HCT116 (cell line): ENCODE data around the gene BABAM2.

Experiments
- CEBPB ChIP-seq: IDR thresholded peaks from 2 replicates; pipeline ENCODE4 v1.6.1; 2012; ENCODE audit warnings: low read depth
- CTCF ChIP-seq, 3 experiments: fragments of 200-600 bp in 1 of 3; sonication (generic) in 1 of 3; IDR thresholded peaks in 2 of 3; conservative IDR thresholded peaks in 1 of 3; 2 replicates each; pipeline ENCODE4 v1.5.1; 2012 to 2017; ENCODE audit warnings: low read depth in 2 of 3, low read length in 2 of 3, antibody characterized with exemption in 1 of 3, borderline replicate concordance in 1 of 3, control low read depth in 1 of 3, mild to moderate bottlenecking in 1 of 3, mixed read lengths in 1 of 3, mixed run types in 1 of 3, moderate library complexity in 1 of 3; ENCODE audit not compliant: insufficient read depth in 1 of 3
- POLR2A ChIP-seq: IDR thresholded peaks from 2 replicates; pipeline ENCODE4 v1.7.0; 2011; ENCODE audit warnings: borderline replicate concordance; ENCODE audit not compliant: insufficient read depth, insufficient read length; ENCODE audit errors: extremely low read depth
- SIN3A ChIP-seq: IDR thresholded peaks from 2 replicates; pipeline ENCODE4 v1.6.1; 2012; ENCODE audit warnings: low read depth
- ZFX ChIP-seq: fragments of 450-650 bp; IDR thresholded peaks from 2 replicates; pipeline ENCODE4 v1.6.1; 2017

DNA sequence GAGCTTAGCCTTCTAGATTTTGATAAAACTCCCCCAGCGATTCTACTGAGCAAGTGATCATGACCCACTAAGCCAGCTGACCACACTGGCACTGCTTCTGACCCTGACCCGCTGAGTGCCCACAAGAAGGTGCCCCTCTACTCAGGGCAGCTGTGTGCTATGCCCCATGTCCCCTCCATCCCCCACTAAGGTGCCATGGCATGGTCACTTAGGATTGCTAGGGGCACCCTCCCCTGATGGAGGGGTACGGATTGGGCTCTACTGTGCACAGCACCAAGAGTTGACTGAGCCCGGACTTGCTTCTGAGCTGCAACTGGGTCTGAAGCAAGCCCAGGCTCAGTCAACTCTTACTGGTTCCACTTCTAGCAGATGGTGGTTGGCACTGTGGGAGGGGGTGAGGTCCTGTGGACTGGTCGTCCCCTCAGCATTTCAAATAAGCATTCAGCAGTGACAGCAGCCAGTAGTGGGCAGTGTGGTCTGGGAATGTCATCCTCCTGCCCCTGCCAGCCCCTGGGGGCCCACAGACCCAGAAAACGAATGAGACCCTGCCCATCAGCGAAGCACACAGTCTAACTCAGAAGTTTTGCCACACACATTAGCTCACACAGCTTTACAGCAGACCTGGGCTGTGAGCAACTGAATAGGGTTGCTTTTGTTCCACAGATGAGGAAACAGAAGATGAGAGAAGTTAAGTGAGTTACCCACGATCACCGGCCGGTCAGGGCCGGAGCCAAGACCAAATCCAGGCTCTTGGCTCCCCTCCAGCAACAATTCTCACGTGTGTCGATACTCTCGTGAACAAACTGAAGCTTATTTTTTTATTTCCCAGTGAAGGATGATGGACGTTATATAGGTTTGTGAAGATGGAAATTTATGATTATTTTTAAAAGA lies 450.0 kb downstream of the BABAM2 start:
- TF ChIP-seq CTCF (IDR thresholded peaks at IDR 0.05 in 2 of 3, conservative IDR thresholded peaks at IDR 0.05 in 1 of 3; ENCODE audit: borderline replicate concordance in 1 of 3, insufficient read depth in 1 of 3, low read depth in 2 of 3, low read length in 2 of 3), result peak in 2 of 3 experiments; percentile 29 to 31; a peak in 4 of 6 replicates
- TF ChIP-seq CEBPB, result no peak
- TF ChIP-seq POLR2A, result no peak
- TF ChIP-seq ZFX, result no peak
- no peak for TF ChIP-seq SIN3A
